Esophagus squamous epithelium (tissue), 4 donors: ENCODE results near the gene MYCBP.

Source experiments
- POLR2A ChIP-seq, 4 donors: fragments of 450-650 bp; IDR thresholded peaks; one replicate each; pipeline ENCODE4 v1.6.1; 2017; ENCODE audit warnings: antibody characterized with exemption in 4 of 4, mild to moderate bottlenecking in 4 of 4, moderate library complexity in 3 of 4
- TF ChIP-seq, protein P1 (sequence below), 6 experiments: fragments of 450-650 bp in 4 of 6; fragments of 200-600 bp in 2 of 6; sonication (generic) in 2 of 6; IDR thresholded peaks; one replicate each; pipeline ENCODE4 v1.5.1; 2016 to 2019; ENCODE audit warnings: antibody characterized with exemption in 6 of 6, mild to moderate bottlenecking in 4 of 6, moderate library complexity in 4 of 6

DNA sequence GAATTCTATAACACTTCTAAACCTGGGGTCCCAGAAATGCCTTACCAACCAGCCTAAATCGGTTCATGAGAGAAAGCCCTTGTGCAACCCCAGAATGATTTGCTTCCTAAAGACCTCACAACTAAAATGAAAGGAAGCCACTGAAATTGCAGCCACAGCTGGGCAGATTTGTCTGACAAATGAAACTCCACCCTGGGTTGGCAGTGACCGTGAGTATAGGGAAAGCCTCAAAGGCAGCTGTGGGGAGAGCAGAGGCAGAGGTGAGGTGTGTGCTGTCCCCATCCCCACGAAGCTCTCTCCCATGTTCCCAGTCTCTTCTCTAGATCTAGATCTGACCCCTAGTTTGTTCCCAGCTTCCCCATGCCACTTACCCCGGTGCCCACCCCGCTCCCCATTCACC is 45.4 kb upstream of the MYCBP start:
- TF ChIP-seq, protein P1, sequence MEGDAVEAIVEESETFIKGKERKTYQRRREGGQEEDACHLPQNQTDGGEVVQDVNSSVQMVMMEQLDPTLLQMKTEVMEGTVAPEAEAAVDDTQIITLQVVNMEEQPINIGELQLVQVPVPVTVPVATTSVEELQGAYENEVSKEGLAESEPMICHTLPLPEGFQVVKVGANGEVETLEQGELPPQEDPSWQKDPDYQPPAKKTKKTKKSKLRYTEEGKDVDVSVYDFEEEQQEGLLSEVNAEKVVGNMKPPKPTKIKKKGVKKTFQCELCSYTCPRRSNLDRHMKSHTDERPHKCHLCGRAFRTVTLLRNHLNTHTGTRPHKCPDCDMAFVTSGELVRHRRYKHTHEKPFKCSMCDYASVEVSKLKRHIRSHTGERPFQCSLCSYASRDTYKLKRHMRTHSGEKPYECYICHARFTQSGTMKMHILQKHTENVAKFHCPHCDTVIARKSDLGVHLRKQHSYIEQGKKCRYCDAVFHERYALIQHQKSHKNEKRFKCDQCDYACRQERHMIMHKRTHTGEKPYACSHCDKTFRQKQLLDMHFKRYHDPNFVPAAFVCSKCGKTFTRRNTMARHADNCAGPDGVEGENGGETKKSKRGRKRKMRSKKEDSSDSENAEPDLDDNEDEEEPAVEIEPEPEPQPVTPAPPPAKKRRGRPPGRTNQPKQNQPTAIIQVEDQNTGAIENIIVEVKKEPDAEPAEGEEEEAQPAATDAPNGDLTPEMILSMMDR (IDR thresholded peaks at IDR 0.05): no peak
- no peak for TF ChIP-seq POLR2A (IDR thresholded peaks at IDR 0.05)
